H9 (cell line): ENCODE results near the gene HBD. TPM values are rescaled to one million over a fixed set of nuclear protein-coding genes. Genes with fewer than 3 reads are reported as not detected.

Experiments
- DNase-seq: peaks from one replicate; pipeline ENCODE4 v3.0.0-alpha.2; 2017
- H2AFZ ChIP-seq: one replicate; pipeline ENCODE4 v1.6.1; 2013; ENCODE audit warnings: mild to moderate bottlenecking, low read length, control low read depth, moderate library complexity
- H2AK5ac ChIP-seq: 2 replicates; pipeline ENCODE4 v1.6.1; 2013; ENCODE audit warnings: low read length, control low read depth, mixed read lengths; ENCODE audit not compliant: insufficient read length
- H2BK120ac ChIP-seq: one replicate; pipeline ENCODE4 v1.6.1; 2013; ENCODE audit warnings: low read depth, mild to moderate bottlenecking, low read length, control low read depth, inconsistent platforms; ENCODE audit not compliant: poor library complexity, severe bottlenecking
- H2BK12ac ChIP-seq: 2 replicates; pipeline ENCODE4 v1.6.1; 2013; ENCODE audit warnings: low read length, control low read depth, mixed read lengths, low read depth; ENCODE audit not compliant: insufficient read length
- H2BK15ac ChIP-seq: 2 replicates; pipeline ENCODE4 v1.6.1; 2013; ENCODE audit warnings: low read depth, low read length, control low read depth
- H2BK20ac ChIP-seq: one replicate; pipeline ENCODE4 v1.6.1; 2013; ENCODE audit warnings: low read depth, mild to moderate bottlenecking, low read length, control low read depth, inconsistent platforms; ENCODE audit not compliant: poor library complexity, severe bottlenecking
- H2BK5ac ChIP-seq: 2 replicates; pipeline ENCODE4 v1.6.1; 2013; ENCODE audit warnings: low read length, control low read depth, mixed read lengths; ENCODE audit not compliant: insufficient read length
- H3K14ac ChIP-seq: 2 replicates; pipeline ENCODE4 v1.6.1; 2013; ENCODE audit warnings: low read length, control low read depth; ENCODE audit not compliant: insufficient read depth
- H3K18ac ChIP-seq: 2 replicates; pipeline ENCODE4 v1.6.1; 2013; ENCODE audit warnings: low read depth, mild to moderate bottlenecking, mixed read lengths, low read length, control low read depth; ENCODE audit not compliant: insufficient read length
- H3K23ac ChIP-seq: 2 replicates; pipeline ENCODE4 v1.6.1; 2013; ENCODE audit warnings: low read length, control low read depth, mixed read lengths, low read depth; ENCODE audit not compliant: insufficient read length
- H3K23me2 ChIP-seq: 2 replicates; pipeline ENCODE4 v1.6.1; 2013; ENCODE audit warnings: low read depth, mild to moderate bottlenecking, mixed read lengths, low read length, control low read depth; ENCODE audit not compliant: insufficient read length, poor library complexity, severe bottlenecking
- H3K27ac ChIP-seq: 2 replicates; pipeline ENCODE4 v1.5.1; 2013; ENCODE audit warnings: low read length, control low read depth, mixed read lengths, low read depth; ENCODE audit not compliant: insufficient read length
- H3K27me3 ChIP-seq: 2 replicates; pipeline ENCODE4 v1.6.1; 2013; ENCODE audit warnings: low read length, control low read depth, inconsistent platforms; ENCODE audit not compliant: insufficient read depth
- H3K4ac ChIP-seq: 2 replicates; pipeline ENCODE4 v1.6.1; 2013; ENCODE audit warnings: low read depth, mild to moderate bottlenecking, control low read depth, inconsistent platforms, low read length, moderate library complexity
- H3K4me1 ChIP-seq: 2 replicates; pipeline ENCODE4 v1.6.1; 2013; ENCODE audit warnings: low read length, control low read depth, inconsistent platforms; ENCODE audit not compliant: insufficient read depth
- H3K4me2 ChIP-seq: 2 replicates; pipeline ENCODE4 v1.6.1; 2013; ENCODE audit warnings: low read length, control low read depth, mixed read lengths; ENCODE audit not compliant: insufficient read length, insufficient read depth
- H3K56ac ChIP-seq: 2 replicates; pipeline ENCODE4 v1.6.1; 2013; ENCODE audit warnings: low read depth, mild to moderate bottlenecking, mixed read lengths, low read length, control low read depth; ENCODE audit not compliant: insufficient read length
- H3K79me1 ChIP-seq: 2 replicates; pipeline ENCODE4 v1.6.1; 2013; ENCODE audit warnings: low read depth, mild to moderate bottlenecking, moderate library complexity, low read length, control low read depth, inconsistent platforms; ENCODE audit not compliant: insufficient read depth, poor library complexity, severe bottlenecking
- H3K79me2 ChIP-seq: 2 replicates; pipeline ENCODE4 v1.6.1; 2013; ENCODE audit warnings: low read length, control low read depth, inconsistent platforms; ENCODE audit not compliant: insufficient read depth
- H3K9ac ChIP-seq: 2 replicates; pipeline ENCODE4 v1.6.1; 2013; ENCODE audit warnings: low read length, control low read depth, mixed read lengths; ENCODE audit not compliant: insufficient read length; ENCODE audit errors: extremely low read depth
- H3K9me3 ChIP-seq: one replicate; pipeline ENCODE4 v1.6.1; 2013; ENCODE audit warnings: low read depth, low read length, inconsistent platforms; ENCODE audit not compliant: control insufficient read depth
- H3T11ph ChIP-seq: one replicate; pipeline ENCODE4 v1.6.1; 2013; ENCODE audit warnings: mild to moderate bottlenecking, low read length, control low read depth, inconsistent platforms
- H4K20me1 ChIP-seq: one replicate; pipeline ENCODE4 v1.6.1; 2013; ENCODE audit not compliant: control insufficient read depth, insufficient read length, insufficient read depth
- H4K5ac ChIP-seq: 2 replicates; pipeline ENCODE4 v1.6.1; 2013; ENCODE audit warnings: low read depth, mild to moderate bottlenecking, mixed read lengths, low read length, control low read depth; ENCODE audit not compliant: insufficient read length
- H4K8ac ChIP-seq: replicated peaks from 2 replicates; pipeline ENCODE4 v1.6.1; 2013; ENCODE audit warnings: low read length, control low read depth, mixed read lengths, low read depth; ENCODE audit not compliant: insufficient read length
- H4K91ac ChIP-seq: 2 replicates; pipeline ENCODE4 v1.6.1; 2013; ENCODE audit warnings: low read depth, mild to moderate bottlenecking, moderate library complexity, mixed read lengths, low read length, control low read depth; ENCODE audit not compliant: insufficient read length
- H3K27ac Mint-ChIP-seq, 3 experiments: 2 replicates in 2 of 3; 3 replicates in 1 of 3; pipeline ENCODE4 v1.8.0; 2020 to 2021; ENCODE audit warnings: mixed read lengths in 3 of 3, mild to moderate bottlenecking in 1 of 3, moderate library complexity in 1 of 3
- H3K27me3 Mint-ChIP-seq: 2 replicates; pipeline ENCODE4 v1.8.0; 2021; ENCODE audit warnings: low read depth, mild to moderate bottlenecking, moderate library complexity, mixed read lengths
- H3K36me3 Mint-ChIP-seq, 3 experiments: 2 replicates in 2 of 3; 3 replicates in 1 of 3; pipeline ENCODE4 v1.8.0; 2020 to 2021; ENCODE audit warnings: low read depth in 3 of 3, mixed read lengths in 3 of 3; ENCODE audit not compliant: insufficient read depth in 1 of 3
- H3K4me1 Mint-ChIP-seq, 2 experiments: 2 replicates each; pipeline ENCODE4 v1.8.0; 2020; ENCODE audit warnings: mixed read lengths in 2 of 2
- H3K4me3 Mint-ChIP-seq, 2 experiments: 2 replicates in 1 of 2; 3 replicates in 1 of 2; pipeline ENCODE4 v1.8.0; 2020 to 2021; ENCODE audit warnings: mild to moderate bottlenecking in 2 of 2, mixed read lengths in 2 of 2, moderate library complexity in 1 of 2
- H3K9me3 Mint-ChIP-seq, 2 experiments: 2 replicates in 1 of 2; 3 replicates in 1 of 2; pipeline ENCODE4 v1.8.0; 2020; ENCODE audit warnings: mild to moderate bottlenecking in 2 of 2, mixed read lengths in 2 of 2, moderate library complexity in 1 of 2
- CTCF ChIP-seq: fragments of 200-600 bp; sonication (generic); conservative IDR thresholded peaks from 3 replicates; pipeline ENCODE4 v1.8.0; 2021; ENCODE audit warnings: antibody characterized with exemption, mild to moderate bottlenecking
- WGBS: extraction: QIAGEN DNeasy Blood & Tissue Kit; methylation state at CpG from one replicate; pipeline ENCODE4 v1.1.7; 2013; ENCODE audit warnings: missing lambda C conversion rate, low lambda C conversion rate, mixed read lengths; ENCODE audit not compliant: insufficient read length; ENCODE audit errors: extremely low coverage; 5-methylcytosine and 5-hydroxymethylcytosine counted together
- total RNA-seq: library from RNA; stranded (reverse); gene quantifications from 2 replicates; pipeline ENCODE4 v1.2.1, GENCODE V29; 2021

HBD gene
- total RNA-seq, 1 experiment from 2014 or later: not detected

GRCh38 chr11:5223686-5224085 lies 10.6 kb downstream of the HBD start:
- no peak overlapping the region for H2BK120ac ChIP-seq
- H2AFZ ChIP-seq: no peak overlapping the region
- H2BK12ac ChIP-seq: no peak overlapping the region
- no peak overlapping the region for H2BK20ac ChIP-seq
- Mint-ChIP-seq H3K36me3 (peaks cover 6 to 23% (median 16%) of the 10 kb centered on the region in 3 experiments; a peak in 6 of 7 replicates), H3K27ac (no peak overlapping the region), H3K27me3 (no peaks in the 10 kb centered on the region), H3K4me1 (no peaks in the 10 kb centered on the region), H3K4me3 (no peak overlapping the region), H3K9me3 (peaks cover 25 to 29% of the 10 kb centered on the region in 2 experiments)
- H2AK5ac ChIP-seq: no peak overlapping the region
- H4K5ac ChIP-seq: no peak overlapping the region
- no CpG with 5 or more reads among the region's 1 CpG for WGBS
- TF ChIP-seq CTCF: no peak
- H3K18ac ChIP-seq: no peak overlapping the region
- no peaks in the 10 kb centered on the region for H3K9me3 ChIP-seq
- H3K14ac ChIP-seq: no peak overlapping the region
- no peak overlapping the region for H2BK5ac ChIP-seq
- H4K20me1 ChIP-seq: no peaks in the 10 kb centered on the region
- H3K79me1 ChIP-seq: no peaks in the 10 kb centered on the region
- no peak overlapping the region for H3K4ac ChIP-seq
- no peaks in the 10 kb centered on the region for H3K4me1 ChIP-seq
- H3K23ac ChIP-seq: no peak overlapping the region
- H3K4me2 ChIP-seq: no peak overlapping the region
- H3K9ac ChIP-seq: no peak overlapping the region
- no peaks in the 10 kb centered on the region for H3K23me2 ChIP-seq
- H3K27me3 ChIP-seq: no peaks in the 10 kb centered on the region
- H3T11ph ChIP-seq: no peak overlapping the region
- H3K79me2 ChIP-seq: no peaks in the 10 kb centered on the region
- H2BK15ac ChIP-seq: no peak overlapping the region
- H4K91ac ChIP-seq: no peak overlapping the region
- H3K56ac ChIP-seq: no peak overlapping the region
- H3K27ac ChIP-seq: no peak overlapping the region
- H4K8ac ChIP-seq: no peak overlapping the region
- no peak for DNase-seq
